Amygdala (tissue), 56 donors: ENCODE results near the gene DSCAML1.
A peak's percentile ranks its signal among the peaks of the same experiment; 100 is the strongest.

Source experiments
- DNase-seq, 56 donors: peaks; one replicate each; lab custom pipeline; 2025; lab: John Stamatoyannopoulos, UW

Gene DSCAML1

DNA sequence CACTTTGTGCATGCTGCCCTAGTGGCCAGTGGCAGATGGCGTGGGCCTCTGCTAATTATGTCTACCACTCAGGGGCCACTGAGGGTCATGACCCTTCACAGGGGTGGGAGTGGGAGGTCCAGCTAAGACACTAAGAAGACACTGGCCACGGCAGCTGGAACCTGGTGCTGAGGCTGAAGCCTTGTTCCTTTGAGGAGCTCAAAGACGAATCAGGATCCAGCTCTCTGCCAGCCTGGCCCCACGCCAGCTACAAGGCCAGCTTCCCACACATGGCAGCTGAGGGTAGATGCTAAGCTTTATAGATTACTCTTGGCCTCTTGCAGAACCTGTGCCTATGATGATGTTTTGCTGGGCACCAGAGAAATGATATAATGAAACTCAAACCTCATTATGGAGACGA, 226.3 kb downstream of the DSCAML1 start:
- peak in 10 of 56 donors; percentile 12 to 65 (median 22) for DNase-seq

- DNase-seq: no peak
These were observed 227.1 kb downstream of the DSCAML1 start for GRCh38 chr11:117569911-117570310.

DNA sequence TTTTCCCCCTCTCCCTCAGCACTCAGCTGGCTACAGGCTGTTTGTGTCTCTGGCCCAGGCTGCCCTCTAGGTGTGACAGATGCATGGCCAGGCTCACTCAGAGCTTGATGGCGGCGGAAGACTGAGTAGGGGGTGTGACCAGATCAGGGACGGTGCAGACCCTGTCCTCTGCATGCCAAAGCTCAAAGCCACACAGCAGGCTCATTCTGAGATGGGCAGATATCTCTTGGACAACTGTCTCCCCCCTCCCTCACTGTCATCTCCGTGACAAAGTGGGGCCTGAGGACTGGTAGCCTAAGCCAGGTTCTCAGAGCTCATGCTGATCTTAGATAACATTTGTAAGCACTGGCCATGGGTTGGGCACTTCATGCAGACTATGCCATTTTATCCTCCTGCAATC, 231.3 kb downstream of the DSCAML1 start:
- DNase-seq: no peak

GRCh38 chr11:117564321-117564720, 232.7 kb downstream of the DSCAML1 start:
- no peak for DNase-seq

GRCh38 chr11:117563556-117563955, 233.5 kb downstream of the DSCAML1 start:
- DNase-seq: peak in 4 of 56 donors; percentile 6 to 35 (median 28)

- peak in 1 of 56 donors; percentile 59 for DNase-seq
These were observed 234.9 kb downstream of the DSCAML1 start for GRCh38 chr11:117562136-117562535.

GRCh38 chr11:117560780-117561530, 236.1 kb downstream of the DSCAML1 start:
- no peak for DNase-seq

DNA sequence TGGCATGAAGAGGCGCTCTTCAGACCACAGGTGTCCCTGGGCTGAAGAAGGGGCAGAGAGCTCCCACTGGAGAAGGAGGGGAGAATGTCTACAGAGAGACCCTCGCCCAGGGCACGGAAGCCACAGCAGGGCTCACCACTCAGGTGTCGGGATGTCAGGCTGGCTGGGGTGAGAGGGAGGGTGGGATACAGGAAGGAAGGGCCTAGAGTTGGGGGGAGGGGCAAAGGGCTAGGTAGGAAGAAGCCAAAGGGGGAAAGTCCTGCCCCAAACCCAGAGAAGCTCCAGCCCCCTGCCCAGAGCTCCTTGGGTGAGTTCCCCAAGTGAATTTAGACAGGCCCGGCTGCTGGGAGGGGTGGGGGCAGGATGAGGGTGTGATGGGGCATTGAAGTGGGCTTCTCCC, 237.3 kb downstream of the DSCAML1 start:
- DNase-seq: no peak

DNA sequence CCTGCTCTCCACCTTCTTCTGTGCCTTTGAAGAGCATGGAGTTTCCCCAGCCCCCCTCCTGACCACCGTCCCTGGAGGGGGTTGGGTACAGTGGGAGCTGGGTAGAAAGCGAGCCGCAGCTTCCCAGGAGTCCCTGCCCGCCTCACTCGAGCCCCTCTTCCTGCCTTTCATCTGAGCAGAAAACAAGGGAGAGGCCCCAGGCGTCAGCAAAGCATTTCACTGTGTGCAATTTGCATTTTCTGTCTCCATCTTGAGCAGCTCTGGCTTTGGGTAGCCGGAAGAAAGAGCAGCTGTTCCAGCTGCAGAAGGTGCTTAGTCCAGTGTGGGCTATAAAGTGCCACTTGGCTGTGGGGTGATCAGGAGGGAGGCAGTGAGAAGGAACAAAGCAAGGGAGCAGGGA, 239.7 kb downstream of the DSCAML1 start:
- DNase-seq: no peak

DNA sequence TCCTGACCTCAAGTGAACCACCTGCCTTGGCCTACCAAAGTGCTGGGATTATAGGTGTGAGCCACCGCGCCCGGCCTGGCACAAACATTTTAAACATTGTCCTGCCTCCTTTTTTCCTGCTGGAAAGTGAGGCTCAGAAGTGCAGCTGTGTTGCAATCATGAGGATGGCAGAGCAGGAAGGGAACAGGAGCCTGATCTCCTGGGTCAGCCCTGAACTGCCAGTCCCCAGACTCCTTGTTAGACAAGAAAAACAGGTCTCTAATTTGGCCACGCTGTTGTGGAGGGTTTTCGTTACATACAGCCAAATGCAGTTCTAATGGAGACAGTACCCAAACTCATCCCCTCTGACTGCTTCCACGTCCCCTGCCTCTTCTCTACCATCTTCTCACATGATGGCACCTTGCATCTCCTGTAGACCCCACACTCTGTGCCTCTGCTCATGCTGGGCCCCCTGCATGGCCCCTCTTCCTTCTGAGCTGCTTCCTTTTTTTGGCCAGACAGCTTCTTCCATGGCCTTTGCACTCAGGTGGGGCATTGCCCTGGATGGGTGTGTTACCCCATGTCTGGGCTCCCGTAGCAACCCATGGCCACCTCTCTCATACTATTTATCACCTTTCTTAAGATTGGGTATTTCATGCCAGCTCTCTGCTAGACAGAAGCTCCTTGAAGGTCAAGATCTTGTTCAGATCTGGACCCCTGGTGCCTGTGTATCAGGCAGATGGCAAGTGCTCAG, 242.2 kb downstream of the DSCAML1 start:
- no peak for DNase-seq

GRCh38 chr11:117552626-117553025, 244.4 kb downstream of the DSCAML1 start:
- no peak for DNase-seq

GRCh38 chr11:117551761-117552343, 245.2 kb downstream of the DSCAML1 start:
- no peak for DNase-seq

DNA sequence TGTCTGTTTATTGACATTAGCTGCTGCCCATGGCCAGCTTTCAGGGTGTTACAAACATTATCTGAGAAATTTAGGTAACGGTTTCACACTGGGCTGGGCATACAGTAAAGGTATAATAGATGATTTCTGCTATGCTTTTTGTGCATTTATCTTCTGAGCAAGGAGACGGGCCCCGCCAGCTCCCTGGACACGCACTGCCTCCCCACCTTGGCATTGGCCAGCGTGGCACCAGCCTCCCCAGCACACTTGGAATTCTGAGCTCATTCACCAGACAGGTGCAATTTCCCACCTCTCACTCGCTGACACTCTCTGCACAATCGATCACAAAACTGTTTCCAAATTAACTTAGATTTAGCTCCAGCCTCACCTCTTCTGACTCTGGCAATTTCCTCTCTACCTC, 246.6 kb downstream of the DSCAML1 start:
- DNase-seq: no peak

DNA sequence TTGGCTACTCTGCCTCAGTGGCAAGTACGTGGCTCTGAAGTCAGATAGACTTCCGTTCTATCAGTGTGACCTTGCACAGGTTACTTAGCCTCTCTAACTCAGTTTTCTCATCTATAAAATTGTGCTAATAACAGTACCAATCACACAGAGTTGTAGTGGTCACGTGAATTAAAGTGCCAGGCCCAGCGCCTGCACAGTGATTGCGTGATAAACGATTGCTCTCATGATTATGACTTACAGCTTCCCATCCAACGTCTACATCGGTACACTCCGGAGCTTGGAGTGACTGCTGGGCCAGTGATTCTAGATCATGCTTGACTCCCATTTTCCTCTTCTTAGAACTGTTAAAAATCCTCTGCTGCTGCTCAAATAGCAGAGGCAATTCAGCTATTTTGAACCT, 247.6 kb downstream of the DSCAML1 start:
- DNase-seq: no peak

DNA sequence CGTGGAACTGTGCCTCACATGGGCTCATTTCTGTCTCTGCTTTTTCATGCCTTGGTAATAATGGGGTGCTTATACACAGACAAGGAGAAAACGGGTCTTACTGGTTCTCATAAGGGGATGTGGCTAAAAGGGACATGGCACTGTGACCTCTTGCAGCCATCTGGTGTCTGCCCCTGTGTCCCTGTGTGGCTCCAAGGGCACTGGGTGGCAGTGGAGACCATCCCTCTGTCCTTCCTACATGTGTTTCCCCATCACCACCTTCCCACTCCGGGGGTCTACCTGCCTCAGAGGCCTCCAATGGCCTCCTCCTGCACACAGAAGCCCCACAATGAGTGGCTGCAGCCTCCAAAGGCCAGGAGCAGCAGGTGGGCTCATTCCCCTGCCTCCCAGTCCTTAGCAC, 248.1 kb downstream of the DSCAML1 start:
- DNase-seq: no peak

GRCh38 chr11:117547946-117548345, 249.1 kb downstream of the DSCAML1 start:
- DNase-seq: no peak

DNA sequence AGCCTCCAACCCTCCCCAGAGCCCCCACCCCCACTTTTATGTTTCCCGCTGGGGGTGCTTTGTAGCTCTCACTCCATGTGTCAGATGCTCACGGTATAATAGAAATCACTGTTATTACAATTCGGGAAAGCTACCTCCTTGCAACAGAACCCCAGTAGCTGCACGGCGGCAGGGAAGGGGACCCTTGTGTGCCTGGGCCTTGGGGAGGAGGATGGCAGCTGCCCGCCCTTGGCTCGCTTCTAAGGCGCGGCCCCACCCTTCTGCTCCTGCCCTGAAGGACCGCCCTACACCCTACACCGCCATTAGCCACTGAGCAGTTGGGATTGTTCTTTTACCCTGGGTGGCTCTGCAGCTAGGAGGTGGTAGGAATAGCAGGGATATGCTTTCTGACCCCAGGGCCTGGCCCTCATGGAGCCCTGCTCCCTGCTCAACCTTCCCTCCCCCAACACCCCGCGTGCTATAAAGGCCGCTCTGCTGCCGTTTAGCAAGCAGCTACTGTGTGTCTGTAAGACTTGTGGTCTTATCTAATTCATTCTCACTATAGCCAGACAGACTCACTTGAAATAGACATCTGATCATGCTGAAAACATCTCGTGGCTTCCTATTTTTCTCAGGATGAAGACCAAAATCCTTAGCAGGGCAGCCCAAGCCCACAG, 249.7 kb downstream of the DSCAML1 start:
- DNase-seq: no peak

- DNase-seq: no peak
These were observed 250.4 kb downstream of the DSCAML1 start for GRCh38 chr11:117546431-117547194.

GRCh38 chr11:117545706-117546105, 251.3 kb downstream of the DSCAML1 start:
- no peak for DNase-seq

DNA sequence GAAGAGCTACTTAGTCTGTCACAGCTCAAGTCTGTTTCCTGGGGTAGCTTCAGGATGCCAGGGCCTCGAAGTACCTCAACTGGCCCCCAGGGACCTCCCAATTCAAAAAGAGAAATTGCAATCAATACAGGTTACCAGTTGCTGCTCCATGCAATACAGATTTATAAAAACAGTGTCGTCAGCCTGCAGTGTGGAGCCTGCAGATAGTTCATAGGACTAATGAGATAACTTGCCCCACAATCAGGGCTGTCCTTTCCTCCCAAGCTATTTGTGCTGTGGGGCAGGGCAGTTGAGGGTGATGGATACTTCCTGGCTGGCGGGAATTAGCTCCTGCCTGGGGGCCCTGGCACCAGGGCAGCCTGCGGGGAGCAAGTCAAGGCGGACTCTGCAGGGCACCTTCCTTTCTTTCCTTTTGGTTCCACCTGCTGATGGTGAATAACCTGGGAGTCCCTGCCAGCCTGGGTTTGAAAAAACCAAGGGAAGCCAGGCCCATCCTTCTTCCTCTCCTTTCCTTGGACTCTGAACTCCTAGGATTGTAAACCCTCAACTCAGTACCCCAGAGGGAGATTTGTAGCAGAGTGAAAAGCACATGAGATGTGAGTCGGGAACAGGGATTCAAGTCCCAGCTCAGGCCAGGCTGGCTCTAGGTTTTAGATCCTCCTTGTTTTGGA, 252.8 kb downstream of the DSCAML1 start:
- DNase-seq: no peak
